ENCODE results near the gene TP53BP1. TPM values are rescaled to one million over a fixed set of nuclear protein-coding genes. Genes with fewer than 3 reads are reported as not detected.
A peak's percentile ranks its signal among the peaks of the same experiment; 100 is the strongest.

The TP53BP1 gene
- total RNA-seq, 2 experiments from 2014 or later, result 27.1 to 27.5 TPM

DNA sequence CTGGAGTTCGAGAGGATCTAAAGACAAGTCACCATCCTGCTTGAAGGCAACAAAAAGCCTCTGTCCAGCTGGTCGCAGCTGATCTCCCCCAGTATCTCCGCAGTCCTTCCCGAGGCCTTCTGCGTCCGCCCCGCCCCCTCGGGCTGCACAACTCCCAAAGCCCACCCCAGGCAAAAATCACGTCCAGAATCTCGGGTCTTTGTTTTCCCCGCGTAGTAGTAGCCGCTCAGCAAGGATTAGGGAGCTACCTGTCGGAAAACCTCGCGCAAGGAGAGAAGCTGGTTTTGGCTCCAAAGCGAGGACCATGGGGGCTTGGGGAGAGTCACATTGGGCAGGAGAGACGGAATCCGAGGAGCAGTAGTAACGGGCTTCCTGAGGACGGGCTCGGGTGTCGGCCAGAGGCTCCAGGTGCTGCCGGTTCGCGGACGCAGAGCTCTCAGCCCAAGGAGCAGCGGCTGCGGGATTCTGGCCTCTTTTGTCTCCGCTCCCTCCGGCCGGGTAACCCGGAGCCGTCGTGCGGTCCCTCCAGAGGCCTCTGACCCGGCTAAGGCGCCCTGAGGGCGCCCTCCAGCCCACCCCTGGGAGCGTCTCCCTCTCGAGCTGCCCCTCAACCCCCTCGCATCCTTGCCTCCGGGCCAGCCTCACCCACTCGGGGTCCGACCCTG, 122.5 kb downstream of the TP53BP1 start:
- ATAC-seq (ENCODE audit: low read depth), result peak; percentile 55
- peaks cover 33% of the 10 kb centered on the region for H3K4me1 Mint-ChIP-seq
- H3K27ac Mint-ChIP-seq, result peak overlapping the region; percentile 85
- H3K36me3 Mint-ChIP-seq, result peaks cover 48% of the 10 kb centered on the region
- H3K9me3 Mint-ChIP-seq, result peaks cover 6% of the 10 kb centered on the region
- peak overlapping the region; percentile 88 for H3K4me3 Mint-ChIP-seq
- no peak for DNase-seq
- POLR2A ChIA-PET, result interaction anchor here (0.5 to 2.3 kb wide), 8 partner anchors 9 to 1709 kb away, joined by 3 to 9 read pairs (median 4); partner anchors contain the start of gene ELL3
- H3K27me3 Mint-ChIP-seq, result no peaks in the 10 kb centered on the region

GRCh38 chr15:43361313-43361903, 131.5 kb downstream of the TP53BP1 start:
- Mint-ChIP-seq H3K4me1 (peaks cover 7% of the 10 kb centered on the region), H3K27me3 (no peaks in the 10 kb centered on the region), H3K4me3 (no peak overlapping the region), H3K9me3 (peaks cover 38% of the 10 kb centered on the region), H3K36me3 (peaks cover 85% of the 10 kb centered on the region), H3K27ac (no peak overlapping the region)
- POLR2A ChIA-PET, result interaction anchor here (0.8 kb wide), 1 partner anchor 10 kb away, joined by 3 read pairs; the partner anchor contains the start of genes TUBGCP4 and ZSCAN29
- no peak for DNase-seq
- no peak for ATAC-seq (ENCODE audit: low read depth)

DNA sequence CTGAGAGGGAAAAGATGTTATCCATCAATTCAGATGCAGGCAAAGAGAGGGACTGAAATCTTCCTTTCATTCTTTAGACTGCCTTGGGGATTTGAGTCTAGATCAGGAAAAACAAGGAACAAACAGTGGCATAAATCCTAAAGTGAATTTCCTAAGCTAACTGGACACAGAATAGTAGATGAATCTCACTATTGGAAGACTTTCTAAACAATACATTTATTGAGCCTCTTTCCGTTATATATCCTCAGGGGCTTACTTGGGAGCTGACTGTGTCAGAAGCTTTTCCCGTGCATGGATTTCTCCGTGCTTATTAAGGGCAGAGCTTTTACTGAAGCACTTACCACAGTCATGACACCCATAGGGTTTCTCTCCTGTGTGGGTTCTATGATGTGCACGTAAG, 132.1 kb downstream of the TP53BP1 start:
- Mint-ChIP-seq H3K9me3 (peaks cover 36% of the 10 kb centered on the region), H3K4me3 (no peak overlapping the region)

More for the DNA sequence above, 132.1 kb downstream of the TP53BP1 start:
- H3K36me3 Mint-ChIP-seq, result peaks cover 84% of the 10 kb centered on the region
- DNase-seq (no peak), ATAC-seq (ENCODE audit: low read depth) (no peak)
- H3K27me3 Mint-ChIP-seq, result no peaks in the 10 kb centered on the region
- no peak overlapping the region for H3K27ac Mint-ChIP-seq
- peaks cover 7% of the 10 kb centered on the region for H3K4me1 Mint-ChIP-seq
- POLR2A ChIA-PET, result interaction anchor here (0.8 kb wide), 1 partner anchor 10 kb away, joined by 3 read pairs; the partner anchor contains the start of genes TUBGCP4 and ZSCAN29

Other genes starting within 250 kb of the TP53BP1 start
- gene TGM5, start 226.2 kb downstream of the TP53BP1 start, total RNA-seq, result under 1 TPM in 1 of 2 experiments, not detected in 1; 0.11 TPM
- not detected for gene TGM7, start 190.9 kb downstream of the TP53BP1 start, total RNA-seq
- 10 to 100 TPM; 11.9 to 13.0 TPM for gene LCMT2, start 162.6 kb downstream of the TP53BP1 start, total RNA-seq
- gene ZSCAN29, start 122.1 kb downstream of the TP53BP1 start, total RNA-seq, result 10 to 100 TPM; 34.0 to 36.1 TPM
- 10 to 100 TPM; 33.4 to 34.5 TPM for gene TUBGCP4, start 122.1 kb downstream of the TP53BP1 start, total RNA-seq
- gene MAP1A, start 24.5 kb upstream of the TP53BP1 start, total RNA-seq, result 1 to 10 TPM; 3.4 to 3.5 TPM
- gene PPIP5K1, start 97.1 kb upstream of the TP53BP1 start, total RNA-seq, result 10 to 100 TPM; 30.7 to 36.8 TPM
- not detected for gene CKMT1B, start 100.9 kb upstream of the TP53BP1 start, total RNA-seq
- 1 to 10 TPM; 2.1 to 2.6 TPM for gene STRC, start 125.6 kb upstream of the TP53BP1 start, total RNA-seq
- gene CATSPER2, start 155.7 kb upstream of the TP53BP1 start, total RNA-seq, result 1 to 10 TPM; 2.0 to 2.2 TPM
- gene CKMT1A, start 200.7 kb upstream of the TP53BP1 start, total RNA-seq, result not detected